HG03175 (cell line): Measurements from ENCODE around the gene ENO2.

ENCODE experiments used
- ATAC-seq: cut with Tn5 transposase; IDR thresholded peaks from one replicate; pipeline ENCODE4 v1.9.1; 2021; ENCODE audit warnings: mild to moderate bottlenecking, moderate library complexity; ENCODE audit not compliant: unreplicated experiment

The ENO2 gene

GRCh38 chr12:6912164-6912935 lies 2.0 kb upstream of the ENO2 start:
- no peak for ATAC-seq

GRCh38 chr12:6914947-6915788 lies 788 bp downstream of the ENO2 start:
- ATAC-seq, result no peak

GRCh38 chr12:6915789-6916285 lies 1.5 kb downstream of the ENO2 start:
- ATAC-seq, result no peak

GRCh38 chr12:6916426-6917200 lies 2.2 kb downstream of the ENO2 start:
- no peak for ATAC-seq

- no peak for ATAC-seq
Measured at GRCh38 chr12:6917491-6918231, 3.3 kb downstream of the ENO2 start.

- ATAC-seq, result no peak
Measured at GRCh38 chr12:6919588-6919987, 5.2 kb downstream of the ENO2 start.

GRCh38 chr12:6921539-6921938 lies 7.2 kb downstream of the ENO2 start:
- ATAC-seq, result no peak

GRCh38 chr12:6921996-6922946 lies 7.9 kb downstream of the ENO2 start:
- ATAC-seq, result no peak

GRCh38 chr12:6923003-6923732 lies 8.8 kb downstream of the ENO2 start:
- no peak for ATAC-seq

GRCh38 chr12:6923851-6924250 lies 9.5 kb downstream of the ENO2 start:
- no peak for ATAC-seq

- no peak for ATAC-seq
Measured at GRCh38 chr12:6925239-6925539, 10.8 kb downstream of the ENO2 start.

GRCh38 chr12:6925540-6926279 lies 11.3 kb downstream of the ENO2 start:
- no peak for ATAC-seq

GRCh38 chr12:6927379-6928021 lies 13.1 kb downstream of the ENO2 start, which contains the start of gene ATN1:
Gene ATN1, plus strand, starts transcription at chr12:6927959. Its CDS starts 6,043 bp downstream, at chr12:6934002.
- no peak for ATAC-seq

- ATAC-seq, result peak; percentile 40
Measured at GRCh38 chr12:6928022-6928702, 13.8 kb downstream of the ENO2 start.

GRCh38 chr12:6928703-6929407 lies 14.5 kb downstream of the ENO2 start:
- no peak for ATAC-seq
